ENCODE measurements around the gene PPP4R4.

The PPP4R4 gene

GRCh38 chr14:94173885-94174603, at the start of gene PPP4R4:
PPP4R4 (plus strand) TSS chr14:94174322; CDS start chr14:94174466, 144 bp downstream.
- peak; percentile 74 for DNase-seq

- DNase-seq, result no peak
Observed at GRCh38 chr14:94124582-94125377, 49.3 kb upstream of the PPP4R4 start.

- DNase-seq, result no peak
Observed at GRCh38 chr14:94125659-94126418, 48.3 kb upstream of the PPP4R4 start.

- no peak for DNase-seq
Observed at GRCh38 chr14:94126419-94126677, 47.8 kb upstream of the PPP4R4 start.

- DNase-seq, result no peak
Observed at GRCh38 chr14:94126800-94127199, 47.3 kb upstream of the PPP4R4 start.

- DNase-seq, result no peak
Observed at GRCh38 chr14:94127330-94127729, 46.8 kb upstream of the PPP4R4 start.

- no peak for DNase-seq
Observed at GRCh38 chr14:94128216-94128839, 45.8 kb upstream of the PPP4R4 start.

- no peak for DNase-seq
Observed at GRCh38 chr14:94129111-94129757, 44.9 kb upstream of the PPP4R4 start, which contains the start of gene IFI27L2. IFI27L2 (minus strand) TSS chr14:94129604; CDS start chr14:94129564, 40 bp downstream.

- DNase-seq, result no peak
Observed at GRCh38 chr14:94129758-94130414, 44.2 kb upstream of the PPP4R4 start.

- no peak for DNase-seq
Observed at GRCh38 chr14:94132285-94132887, 41.7 kb upstream of the PPP4R4 start.

GRCh38 chr14:94135476-94135875, 38.6 kb upstream of the PPP4R4 start:
- no peak for DNase-seq

GRCh38 chr14:94136575-94137331, 37.4 kb upstream of the PPP4R4 start:
- peak; percentile 47 for DNase-seq

GRCh38 chr14:94138251-94138650, 35.9 kb upstream of the PPP4R4 start:
- DNase-seq, result no peak

- DNase-seq, result no peak
Observed at GRCh38 chr14:94139006-94139405, 35.1 kb upstream of the PPP4R4 start.

- no peak for DNase-seq
Observed at GRCh38 chr14:94139421-94139820, 34.7 kb upstream of the PPP4R4 start.

GRCh38 chr14:94142247-94142646, 31.9 kb upstream of the PPP4R4 start:
- DNase-seq, result no peak

GRCh38 chr14:94142836-94143235, 31.3 kb upstream of the PPP4R4 start:
- DNase-seq, result no peak

GRCh38 chr14:94143239-94143638, 30.9 kb upstream of the PPP4R4 start:
- no peak for DNase-seq

GRCh38 chr14:94143711-94144110, 30.4 kb upstream of the PPP4R4 start:
- no peak for DNase-seq

- DNase-seq, result no peak
Observed at GRCh38 chr14:94144765-94145164, 29.4 kb upstream of the PPP4R4 start.
